ENCODE results near the gene CAMSAP1.

- no peak for TF ChIP-seq POLR2A (IDR thresholded peaks at IDR 0.05; ENCODE audit: low read depth, low read length)
- TF ChIP-seq CTCF (conservative IDR thresholded peaks at IDR 0.05; ENCODE audit: low read depth, low read length), result no peak
- no peak for TF ChIP-seq CHD1 (IDR thresholded peaks at IDR 0.05; ENCODE audit: low read depth, low read length)
- TF ChIP-seq USF2 (IDR thresholded peaks at IDR 0.05; ENCODE audit: low read depth, low read length), result no peak
- no peak for TF ChIP-seq FOS (IDR thresholded peaks at IDR 0.05; ENCODE audit: low read depth, low read length)
Observed at GRCh38 chr9:135809166-135809565, 98.2 kb downstream of the CAMSAP1 start.

Data from IMR-90 (cell line).